ENCODE results near the gene SMYD3. TPM values are rescaled to one million over a fixed set of nuclear protein-coding genes. Genes with fewer than 3 reads are reported as not detected.

The SMYD3 gene
- polyA plus RNA-seq, 1 donor from 2014 or later = 35.9 TPM

DNA sequence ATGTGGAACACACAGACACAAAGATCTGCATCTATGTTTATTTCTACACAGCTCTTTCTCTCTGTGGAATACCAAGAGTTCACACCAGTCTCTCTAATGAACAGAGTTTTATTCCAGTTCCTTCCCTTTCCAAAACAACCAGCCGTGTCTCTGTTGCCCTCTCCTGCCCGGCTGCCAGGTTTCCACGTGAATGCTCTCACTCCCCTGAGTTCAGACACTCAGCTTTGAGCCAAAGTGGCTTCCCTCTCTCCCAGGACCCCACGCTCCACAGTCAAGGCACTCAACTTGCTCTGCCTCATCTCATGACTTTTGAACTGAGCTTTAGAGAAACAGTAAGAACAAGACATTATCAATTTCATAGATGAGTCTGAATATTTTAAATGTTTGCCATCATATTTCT is 488.9 kb downstream of the SMYD3 start:
- Mint-ChIP-seq H3K36me3 (peaks cover 11% of the 10 kb centered on the region), H3K4me3 (no peak overlapping the region), H3K4me1 (no peaks in the 10 kb centered on the region), H3K9me3 (peaks cover 0 to 1% (median 0%) of the 10 kb centered on the region in 3 donors), H3K27ac (no peak overlapping the region), H3K27me3 (no peaks in the 10 kb centered on the region)

DNA sequence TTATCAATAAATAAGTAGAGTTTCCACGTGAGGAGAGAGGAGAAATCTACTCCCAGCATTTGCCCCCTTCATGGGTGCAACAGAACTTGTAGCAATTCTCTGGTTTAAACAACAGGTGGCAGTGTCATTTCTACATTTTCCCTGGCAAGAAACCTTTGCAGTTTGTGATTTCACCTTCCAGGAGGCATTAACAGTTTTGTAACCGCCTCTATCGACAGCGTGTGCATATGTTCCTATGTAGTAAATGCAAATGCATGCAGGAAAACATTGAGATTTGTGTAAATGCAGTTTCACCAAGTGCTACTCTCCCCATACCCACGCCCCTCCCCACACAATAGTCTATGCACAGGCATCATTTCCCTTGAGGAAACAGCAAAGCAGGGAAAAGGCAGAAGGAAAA is 494.7 kb downstream of the SMYD3 start:
- Mint-ChIP-seq H3K27me3 (no peaks in the 10 kb centered on the region), H3K4me1 (no peaks in the 10 kb centered on the region), H3K27ac (no peak overlapping the region), H3K4me3 (no peak overlapping the region), H3K9me3 (peaks cover 0 to 1% (median 0%) of the 10 kb centered on the region in 3 donors), H3K36me3 (peaks cover 3% of the 10 kb centered on the region)

DNA sequence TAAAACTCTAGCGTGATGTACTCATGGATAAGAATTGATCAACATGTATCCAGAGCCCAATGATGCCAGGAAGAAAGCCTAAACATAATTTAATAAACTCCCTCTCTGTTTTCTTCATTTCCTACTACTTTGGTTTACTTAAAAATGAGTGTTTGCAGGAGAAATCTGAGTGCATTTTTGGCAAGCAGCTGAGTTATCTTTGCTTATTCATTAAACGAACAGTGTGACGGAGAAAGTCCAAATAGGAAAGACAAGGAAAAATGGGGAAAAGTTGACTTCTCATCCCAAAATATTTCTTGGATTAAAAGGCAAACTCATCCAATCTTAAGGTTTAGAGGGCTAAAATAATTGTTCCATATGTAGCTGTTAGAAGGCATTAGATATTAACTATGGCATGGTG is 496.7 kb downstream of the SMYD3 start:
- Mint-ChIP-seq H3K27ac (no peak overlapping the region), H3K4me3 (no peak overlapping the region), H3K4me1 (no peaks in the 10 kb centered on the region), H3K9me3 (peaks cover 0 to 1% (median 0%) of the 10 kb centered on the region in 3 donors), H3K36me3 (peaks cover under 1% of the 10 kb centered on the region), H3K27me3 (no peaks in the 10 kb centered on the region)

DNA sequence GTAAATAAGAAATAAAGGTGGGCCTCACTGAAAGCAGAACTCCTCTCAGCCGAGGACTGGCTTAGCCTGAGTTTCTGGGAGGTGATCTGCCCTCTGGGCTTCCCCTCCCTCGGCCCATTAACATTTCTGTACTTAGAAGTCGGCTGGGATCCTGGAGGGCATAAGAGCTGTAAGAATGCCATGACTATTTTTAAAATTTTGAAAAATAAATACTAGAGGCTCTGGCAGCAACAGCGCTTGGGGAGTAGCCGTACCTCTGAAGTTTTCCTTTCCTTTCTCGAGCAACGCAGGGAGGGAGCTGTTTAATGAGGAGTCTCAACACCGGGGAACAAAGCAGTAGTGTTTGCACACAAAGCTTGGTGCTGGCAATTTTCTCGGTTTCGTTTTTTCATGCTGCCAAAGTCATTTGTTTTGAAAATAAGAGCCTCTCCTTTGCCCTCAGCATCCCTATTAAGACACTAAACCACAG is 498.7 kb downstream of the SMYD3 start:
- Mint-ChIP-seq H3K9me3 (no peaks in the 10 kb centered on the region), H3K27ac (no peak overlapping the region), H3K27me3 (no peaks in the 10 kb centered on the region), H3K4me3 (no peak overlapping the region), H3K4me1 (no peaks in the 10 kb centered on the region), H3K36me3 (no peaks in the 10 kb centered on the region)

DNA sequence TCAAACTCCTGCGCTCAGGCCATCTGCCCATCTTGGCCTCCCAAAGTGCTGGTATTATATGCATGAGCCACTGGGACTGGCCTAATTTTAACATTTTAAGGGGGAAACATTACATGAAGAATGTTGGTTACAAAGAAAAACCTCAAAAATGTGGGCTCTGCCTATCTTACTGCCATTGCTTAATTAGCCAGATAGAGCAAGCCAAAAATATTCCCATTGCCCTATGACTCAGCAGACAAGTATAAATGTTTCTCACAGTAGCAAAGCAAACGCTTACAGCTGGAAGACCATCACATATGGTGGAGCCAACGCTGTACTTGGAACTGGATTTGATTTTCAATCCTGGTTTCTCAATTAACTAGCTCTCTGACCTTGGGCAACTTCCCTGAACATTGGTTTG is 502.0 kb downstream of the SMYD3 start:
- Mint-ChIP-seq H3K27ac (no peak overlapping the region), H3K4me3 (no peak overlapping the region), H3K4me1 (peaks cover under 1 to 5% (median 3%) of the 10 kb centered on the region in 3 donors), H3K36me3 (peaks cover 1% of the 10 kb centered on the region), H3K9me3 (no peaks in the 10 kb centered on the region), H3K27me3 (no peaks in the 10 kb centered on the region)

DNA sequence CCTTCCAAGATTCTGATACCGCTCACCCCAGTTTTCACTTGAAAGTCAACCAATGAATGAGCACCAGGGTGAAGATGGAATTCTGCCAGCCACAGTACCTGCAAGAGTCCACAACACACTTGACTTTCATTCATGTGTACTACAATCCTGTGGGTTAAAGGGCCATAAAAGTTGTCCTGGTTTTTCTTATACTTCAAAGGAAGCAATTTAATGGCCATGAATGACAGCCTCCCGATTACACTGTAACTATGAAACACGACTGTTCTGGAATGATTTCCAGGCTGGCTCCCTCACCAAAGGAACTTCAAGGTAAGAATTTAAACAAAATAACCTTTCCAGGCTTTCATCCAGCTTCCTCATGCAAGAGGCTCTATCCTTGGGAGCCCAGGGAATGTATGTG is 502.8 kb downstream of the SMYD3 start:
- no peak overlapping the region for H3K4me3 Mint-ChIP-seq
- H3K27me3 Mint-ChIP-seq = no peaks in the 10 kb centered on the region
- no peaks in the 10 kb centered on the region for H3K9me3 Mint-ChIP-seq
- H3K27ac Mint-ChIP-seq = no peak overlapping the region
- peaks cover 1% of the 10 kb centered on the region for H3K36me3 Mint-ChIP-seq
- peaks cover 7 to 8% (median 7%) of the 10 kb centered on the region in 3 donors for H3K4me1 Mint-ChIP-seq

DNA sequence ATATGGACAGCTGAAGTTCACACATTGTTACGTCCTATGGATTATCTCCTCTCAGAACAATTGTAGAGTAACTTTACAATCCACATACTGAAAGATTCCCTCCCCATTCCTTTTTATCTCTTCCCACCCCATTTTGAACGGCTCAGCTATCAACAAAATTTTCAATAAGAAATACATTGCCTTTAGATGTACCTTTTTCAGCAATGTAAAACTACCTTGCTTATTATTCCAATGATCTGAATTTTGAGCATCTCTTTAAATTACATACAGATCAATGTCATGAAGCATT is 503.7 kb downstream of the SMYD3 start:
- Mint-ChIP-seq H3K27me3 (no peaks in the 10 kb centered on the region), H3K36me3 (peaks cover 1% of the 10 kb centered on the region), H3K27ac (no peak overlapping the region), H3K4me3 (no peak overlapping the region), H3K4me1 (peaks cover 7 to 8% (median 7%) of the 10 kb centered on the region in 3 donors), H3K9me3 (no peaks in the 10 kb centered on the region)

DNA sequence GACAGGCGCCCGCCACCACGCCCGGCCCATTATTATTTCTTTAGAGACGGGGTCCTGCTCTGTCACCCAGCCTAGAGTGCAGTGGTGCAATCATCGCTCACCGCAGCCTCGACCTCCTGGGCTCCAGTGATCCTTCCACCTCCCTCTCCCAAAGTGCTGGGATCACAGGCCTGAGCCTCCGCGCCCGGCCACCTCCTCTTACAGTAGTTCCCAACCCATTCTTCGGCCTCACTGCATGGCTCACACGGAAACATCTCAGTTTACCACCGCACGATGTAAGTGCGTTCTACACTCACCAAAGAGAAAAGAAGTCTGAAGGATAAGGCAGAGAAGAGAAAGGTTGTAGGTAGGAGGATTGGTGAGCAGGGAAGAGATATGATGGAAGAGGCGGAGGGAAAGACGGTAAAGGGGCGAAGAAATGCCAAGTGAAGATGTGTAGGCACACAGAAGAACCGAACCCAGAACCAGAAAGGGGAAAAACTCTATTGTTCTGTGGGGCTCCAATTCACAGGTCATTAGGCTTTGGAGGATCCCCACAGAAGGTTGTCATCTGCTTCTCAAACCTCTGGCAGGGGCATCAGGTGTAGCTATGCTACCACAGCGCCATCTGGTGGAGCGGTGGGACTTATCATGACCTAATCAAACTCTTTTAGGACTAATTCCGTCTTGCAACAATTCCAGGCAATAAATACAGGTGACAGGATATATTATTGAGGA is 504.2 kb downstream of the SMYD3 start:
- Mint-ChIP-seq H3K36me3 (peaks cover 1% of the 10 kb centered on the region), H3K27me3 (no peaks in the 10 kb centered on the region), H3K9me3 (no peaks in the 10 kb centered on the region), H3K4me3 (peak overlapping the region in 1 of 4 donors; percentile 26), H3K4me1 (peaks cover 7 to 8% (median 7%) of the 10 kb centered on the region in 3 donors), H3K27ac (no peak overlapping the region)

DNA sequence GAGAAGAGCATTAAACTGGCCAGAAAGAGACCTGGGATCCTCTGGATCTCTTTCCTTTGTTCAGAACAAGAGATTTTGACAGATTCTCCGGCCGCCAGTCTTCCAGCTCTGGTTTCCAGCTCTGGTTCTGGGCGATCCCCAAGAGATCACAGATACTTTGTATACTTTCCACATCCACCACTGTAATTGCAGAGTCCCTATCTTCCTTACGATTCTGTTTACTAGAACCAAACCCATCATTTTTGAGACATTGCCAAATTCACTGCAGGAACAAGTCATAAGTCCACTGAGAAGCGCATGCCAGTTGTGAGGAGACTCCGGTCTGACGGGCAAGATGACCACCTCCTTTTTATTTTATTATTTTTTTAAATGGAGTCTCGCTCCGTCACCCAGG is 505.2 kb downstream of the SMYD3 start:
- peaks cover 1% of the 10 kb centered on the region for H3K36me3 Mint-ChIP-seq
- no peaks in the 10 kb centered on the region for H3K9me3 Mint-ChIP-seq

DNA sequence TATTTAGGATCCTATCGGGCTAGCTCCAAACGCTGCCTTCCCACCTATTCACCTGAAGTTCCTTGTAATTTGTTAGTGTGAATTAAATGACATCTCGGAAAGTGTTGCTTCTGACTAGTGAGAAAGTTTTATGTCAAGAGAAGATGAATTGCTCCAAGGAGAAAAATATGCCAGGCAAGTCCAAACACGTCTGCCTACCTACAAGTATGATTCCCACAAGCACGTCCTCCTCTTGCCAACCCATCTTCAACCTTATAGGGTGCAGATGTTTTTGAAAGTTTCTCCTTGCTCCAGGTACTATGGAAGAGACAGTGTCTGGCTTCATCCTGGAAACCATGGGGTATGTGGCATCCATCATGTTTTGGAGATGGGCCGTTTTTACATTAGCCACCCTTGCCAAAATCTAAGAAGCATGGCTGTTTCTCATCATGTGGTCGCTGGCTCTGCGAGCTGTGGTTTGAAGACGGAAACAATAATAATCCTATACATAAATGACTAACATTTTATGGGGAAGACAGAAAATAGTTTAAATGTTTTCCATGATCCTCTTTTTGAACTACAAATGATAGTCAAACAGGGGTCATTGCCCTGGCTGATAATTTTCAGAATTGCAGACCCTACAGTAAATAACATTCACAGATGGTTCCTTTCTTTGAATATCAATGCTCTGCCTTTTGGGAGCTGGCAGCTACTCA is 505.8 kb downstream of the SMYD3 start:
- Mint-ChIP-seq H3K4me3 (no peak overlapping the region), H3K36me3 (peaks cover 3% of the 10 kb centered on the region), H3K27ac (no peak overlapping the region), H3K4me1 (peaks cover 7 to 8% (median 7%) of the 10 kb centered on the region in 3 donors), H3K9me3 (no peaks in the 10 kb centered on the region), H3K27me3 (no peaks in the 10 kb centered on the region)

More for the DNA sequence above, 505.2 kb downstream of the SMYD3 start:
- H3K27me3 Mint-ChIP-seq = no peaks in the 10 kb centered on the region
- H3K27ac Mint-ChIP-seq = no peak overlapping the region
- no peak overlapping the region for H3K4me3 Mint-ChIP-seq
- H3K4me1 Mint-ChIP-seq = peaks cover 7 to 8% (median 7%) of the 10 kb centered on the region in 3 donors

DNA sequence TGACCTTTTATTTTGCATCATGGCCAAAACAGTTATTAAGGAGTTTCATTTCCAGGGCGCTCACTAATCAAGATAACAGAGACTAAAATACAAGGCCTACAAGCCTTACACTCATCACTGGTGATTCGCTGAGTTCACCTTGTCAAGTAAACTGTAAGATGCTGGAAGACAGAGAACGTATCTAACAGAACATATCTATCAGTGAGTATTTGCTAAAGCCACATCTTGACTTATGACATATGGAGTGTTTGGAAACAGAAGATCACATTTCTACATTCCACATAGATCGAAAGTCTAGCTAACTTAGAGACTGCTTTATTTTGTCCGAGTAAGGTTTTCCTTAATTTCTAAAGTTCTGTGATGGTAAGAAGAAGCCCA is 506.5 kb downstream of the SMYD3 start:
- Mint-ChIP-seq H3K27me3 (no peaks in the 10 kb centered on the region), H3K4me3 (no peak overlapping the region), H3K36me3 (peaks cover 3% of the 10 kb centered on the region), H3K27ac (no peak overlapping the region), H3K9me3 (no peaks in the 10 kb centered on the region), H3K4me1 (peaks cover 7 to 8% (median 7%) of the 10 kb centered on the region in 3 donors)

DNA sequence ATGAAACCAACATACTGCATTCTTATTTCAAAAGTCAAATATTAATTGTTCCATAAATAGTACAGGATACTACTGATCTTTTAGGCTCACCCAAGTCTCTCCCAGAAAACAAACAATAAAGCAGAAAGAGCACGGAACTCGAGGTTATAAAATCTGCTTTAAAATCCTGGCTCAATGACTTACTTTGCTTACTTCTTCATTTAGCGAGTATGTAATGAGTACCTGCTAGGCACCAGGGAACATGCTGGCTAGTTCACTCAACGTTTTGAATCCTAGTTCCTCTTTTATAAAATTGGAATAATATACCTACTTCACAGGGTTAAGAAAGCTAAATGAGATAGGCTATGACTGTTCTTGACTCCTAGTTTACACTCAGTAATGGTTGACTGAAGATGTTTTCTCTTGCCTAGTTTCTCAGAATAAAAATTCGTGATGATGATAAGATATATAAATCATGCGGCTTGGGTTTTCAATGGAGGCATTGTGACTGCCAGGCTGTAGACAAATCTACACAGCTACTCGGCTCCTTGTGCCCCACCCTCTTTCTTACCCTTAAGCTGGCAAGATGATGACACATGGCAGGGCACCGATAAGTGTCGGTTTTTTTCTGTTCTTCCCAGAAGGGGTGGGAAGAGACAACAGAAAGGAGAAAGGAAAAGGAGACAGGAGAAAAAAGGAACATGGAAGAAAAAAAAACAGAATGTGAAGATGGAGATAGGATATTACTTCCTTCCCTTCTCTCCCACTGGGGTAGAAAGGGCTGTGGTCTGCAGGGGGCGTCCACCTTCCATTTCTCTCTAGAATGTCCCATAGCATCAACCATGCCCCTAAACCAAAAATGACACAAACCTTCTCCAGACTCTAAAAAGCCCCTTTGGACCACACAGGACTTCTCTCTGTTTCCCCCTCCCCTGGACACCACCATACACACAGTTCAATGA is 507.1 kb downstream of the SMYD3 start:
- Mint-ChIP-seq H3K36me3 (peaks cover 3% of the 10 kb centered on the region), H3K27ac (no peak overlapping the region), H3K4me1 (peaks cover 7 to 8% (median 7%) of the 10 kb centered on the region in 3 donors), H3K9me3 (no peaks in the 10 kb centered on the region), H3K4me3 (no peak overlapping the region), H3K27me3 (no peaks in the 10 kb centered on the region)

DNA sequence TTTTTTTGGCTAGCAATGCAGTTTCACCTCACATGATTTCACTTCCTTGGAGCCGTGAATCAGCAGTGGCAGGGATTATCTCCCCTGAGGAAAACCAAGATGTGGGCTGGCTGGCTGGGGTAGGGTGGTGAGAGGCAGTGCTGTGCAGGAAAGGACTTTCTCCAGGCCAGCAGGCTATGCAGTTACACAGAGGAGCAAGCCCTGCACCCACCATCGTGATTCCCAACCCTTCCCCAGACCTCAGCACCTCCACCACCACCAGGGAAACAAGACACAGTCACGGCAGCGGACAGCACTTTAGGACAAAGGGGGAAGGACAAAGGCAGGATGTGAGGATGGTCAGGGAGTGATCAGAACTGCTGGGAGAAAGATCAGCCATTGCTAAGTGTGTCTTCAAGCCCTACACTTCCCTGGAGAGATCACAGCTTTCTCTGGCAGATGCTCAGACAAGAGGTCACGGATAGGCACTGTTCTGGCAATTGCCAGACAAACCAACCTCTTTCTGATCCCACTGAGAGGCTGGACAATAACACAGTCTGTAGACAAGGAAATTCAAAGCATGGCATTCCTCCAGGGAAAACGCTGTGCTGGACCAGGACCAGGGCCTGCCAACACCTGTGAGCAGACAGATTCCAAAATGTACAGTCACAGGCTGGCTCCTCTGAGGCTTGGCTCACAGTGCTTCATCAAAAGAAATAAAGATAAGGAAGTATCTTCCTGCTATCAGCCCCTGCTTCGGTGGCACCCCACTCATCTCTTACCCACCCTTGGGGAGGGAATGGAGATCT is 509.4 kb downstream of the SMYD3 start:
- H3K36me3 Mint-ChIP-seq = peaks cover 8% of the 10 kb centered on the region
- no peaks in the 10 kb centered on the region for H3K9me3 Mint-ChIP-seq
- no peak overlapping the region for H3K4me3 Mint-ChIP-seq
- H3K4me1 Mint-ChIP-seq = peaks cover 4 to 8% (median 5%) of the 10 kb centered on the region in 3 donors
- no peaks in the 10 kb centered on the region for H3K27me3 Mint-ChIP-seq
- H3K27ac Mint-ChIP-seq = no peak overlapping the region

DNA sequence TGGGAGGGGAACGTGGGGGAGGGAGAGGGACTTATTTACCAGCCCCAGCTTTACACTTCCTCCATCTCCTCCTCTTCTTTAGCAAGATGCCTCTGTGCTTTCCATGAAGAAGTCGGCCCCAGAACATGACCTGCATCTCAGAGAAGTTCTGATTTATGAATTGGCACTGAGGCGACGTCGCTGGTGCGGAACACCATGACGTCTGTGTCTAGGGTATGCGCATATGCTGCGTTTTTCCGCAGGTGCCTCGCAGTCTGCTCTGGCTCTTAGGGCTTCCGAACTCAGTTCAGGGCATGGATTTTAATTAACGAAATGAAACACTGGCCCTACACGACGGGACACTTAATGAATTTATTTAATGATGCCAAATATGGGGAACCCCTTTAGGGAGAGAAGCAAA is 510.3 kb downstream of the SMYD3 start:
- H3K4me1 Mint-ChIP-seq = peaks cover 4 to 8% (median 5%) of the 10 kb centered on the region in 3 donors
- H3K36me3 Mint-ChIP-seq = peaks cover 8% of the 10 kb centered on the region
- H3K27me3 Mint-ChIP-seq = no peaks in the 10 kb centered on the region
- H3K9me3 Mint-ChIP-seq = no peaks in the 10 kb centered on the region
- H3K4me3 Mint-ChIP-seq = no peak overlapping the region
- H3K27ac Mint-ChIP-seq = no peak overlapping the region
